SHP77 treated with DMSO at 0.1 percent for 48 hours (cell line): ENCODE measurements around the gene PDP2.

Experiments used
- DNase-seq: peaks from one replicate; lab custom pipeline; 2025; lab: John Stamatoyannopoulos, UW

PDP2 gene

DNA sequence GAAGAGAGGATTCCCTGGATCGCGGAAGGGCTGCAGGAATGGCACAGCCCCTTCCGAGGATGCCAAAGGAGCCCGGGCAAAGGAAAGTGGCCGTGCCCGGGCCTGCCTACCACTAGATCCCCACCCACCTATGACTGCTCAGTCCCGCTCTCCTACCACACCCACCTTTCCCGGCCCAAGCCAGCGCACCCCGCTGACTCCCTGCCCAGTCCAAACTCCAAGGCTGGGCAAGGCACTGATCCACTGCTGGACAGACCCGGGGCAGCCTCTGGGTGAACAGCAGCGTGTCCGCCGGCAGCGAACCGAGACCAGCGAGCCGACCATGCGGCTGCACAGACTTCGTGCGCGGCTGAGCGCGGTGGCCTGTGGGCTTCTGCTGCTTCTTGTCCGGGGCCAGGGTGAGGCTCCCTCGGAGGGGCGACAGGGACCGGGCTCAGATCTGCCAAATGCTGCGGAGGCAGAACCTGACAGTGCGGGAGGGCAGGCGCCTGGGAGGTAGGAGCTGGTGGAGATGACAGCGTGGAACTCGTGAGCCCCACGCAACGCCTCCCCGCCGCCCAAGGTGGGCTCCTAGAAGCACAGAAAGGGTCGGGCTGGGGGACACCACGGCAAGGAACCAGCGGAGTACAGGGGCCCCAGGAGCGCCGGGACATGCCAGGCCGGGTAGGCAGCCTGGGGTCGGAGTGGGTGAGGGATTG, 55.1 kb downstream of the PDP2 start, which contains the start of gene CES2:
TSS of gene CES2 (plus strand) at position 203 of the 698 bp plus-strand sequence. CDS start at position 323, 120 bp downstream.
- no peak for DNase-seq

DNA sequence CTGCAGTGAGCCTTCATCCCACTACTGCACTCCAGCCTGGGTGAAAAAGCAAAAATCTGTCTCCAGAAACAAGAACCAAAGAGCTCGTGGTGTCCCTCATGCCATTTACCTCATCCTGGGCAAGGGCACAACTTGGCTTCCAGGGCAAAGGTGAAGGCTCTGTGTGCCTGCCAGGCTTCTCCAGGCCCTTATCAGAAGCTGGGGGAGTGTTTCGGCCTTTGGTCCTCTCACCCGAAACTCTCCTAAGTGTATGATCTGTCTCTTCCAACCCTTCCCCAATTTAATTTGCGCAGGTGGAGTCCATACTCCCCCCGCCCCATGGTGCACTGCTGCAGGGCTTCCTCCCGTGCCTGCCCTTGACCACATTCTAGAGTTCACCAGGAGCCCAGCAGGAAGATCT, 56.1 kb downstream of the PDP2 start:
- DNase-seq = no peak

DNA sequence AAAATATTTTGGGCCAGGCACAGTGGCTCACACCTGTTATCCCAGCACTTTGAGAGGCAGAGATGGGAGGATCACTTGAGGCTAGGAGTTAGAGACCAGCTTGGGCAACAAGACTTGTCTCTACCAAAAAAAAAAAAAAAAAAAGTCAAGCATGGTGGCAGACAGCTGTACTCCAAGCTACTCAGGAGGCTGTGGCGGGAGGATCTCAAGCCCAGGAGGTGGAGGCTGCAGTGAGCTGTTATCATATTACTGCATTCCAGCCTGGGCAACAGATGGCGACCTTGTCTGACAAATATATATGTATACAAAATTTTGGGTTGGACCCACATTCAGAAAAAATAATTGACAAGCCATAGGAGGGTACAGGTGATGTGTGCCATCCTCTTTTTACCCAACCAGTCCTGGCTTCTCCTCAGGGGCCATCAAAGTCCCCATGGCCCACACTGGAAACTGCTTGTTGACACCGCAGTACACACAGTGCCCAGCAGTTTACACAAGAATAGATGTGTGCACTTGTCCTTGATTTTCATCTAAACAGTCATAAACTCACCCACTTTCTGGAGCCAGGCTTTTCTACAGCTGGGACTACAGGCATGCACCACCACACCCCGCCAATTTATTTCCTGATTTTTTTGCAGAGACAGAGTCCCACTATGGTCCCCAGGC, 56.7 kb downstream of the PDP2 start:
- DNase-seq = no peak

DNA sequence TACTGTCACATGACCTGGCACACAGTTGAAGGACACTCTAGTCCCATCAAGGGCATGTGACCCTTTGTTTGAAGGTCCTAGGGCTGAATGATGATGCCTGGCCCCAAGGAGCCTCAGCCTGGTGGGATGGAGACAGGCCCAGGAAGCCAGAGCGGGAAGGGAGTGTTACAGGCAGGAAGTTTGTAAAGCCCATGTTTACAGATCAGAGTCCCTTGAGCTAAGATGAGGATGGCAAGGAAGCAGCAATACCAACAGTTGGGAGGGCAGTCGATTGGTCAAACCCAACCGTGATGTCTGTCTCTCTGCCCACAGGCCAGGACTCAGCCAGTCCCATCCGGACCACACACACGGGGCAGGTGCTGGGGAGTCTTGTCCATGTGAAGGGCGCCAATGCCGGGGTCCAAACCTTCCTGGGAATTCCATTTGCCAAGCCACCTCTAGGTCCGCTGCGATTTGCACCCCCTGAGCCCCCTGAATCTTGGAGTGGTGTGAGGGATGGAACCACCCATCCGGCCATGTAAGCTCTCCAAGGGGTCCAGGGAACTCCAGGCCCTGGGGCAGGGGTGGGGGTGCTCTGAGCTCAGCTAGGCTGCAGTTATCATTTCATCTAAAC, 57.5 kb downstream of the PDP2 start:
- no peak for DNase-seq

DNA sequence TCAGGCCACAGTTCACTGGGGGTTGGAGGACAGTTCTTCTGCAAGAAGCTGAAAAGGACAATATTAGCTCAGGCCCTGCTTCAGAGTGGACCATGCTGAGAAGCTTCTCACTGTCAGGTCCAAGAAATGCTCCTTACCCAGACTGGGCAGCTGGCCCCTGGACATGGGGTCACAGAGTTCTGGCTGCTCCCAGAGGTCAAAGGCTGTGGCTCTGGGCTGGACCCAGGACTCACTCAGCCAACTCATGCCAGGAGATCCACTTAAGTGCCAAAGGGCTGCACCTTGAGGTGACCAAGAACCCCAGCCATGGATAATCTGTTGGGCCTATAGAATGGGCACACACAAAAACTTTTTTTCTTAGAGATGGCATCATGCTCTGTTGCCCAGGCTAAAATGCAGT, 59.1 kb downstream of the PDP2 start:
- DNase-seq = no peak

DNA sequence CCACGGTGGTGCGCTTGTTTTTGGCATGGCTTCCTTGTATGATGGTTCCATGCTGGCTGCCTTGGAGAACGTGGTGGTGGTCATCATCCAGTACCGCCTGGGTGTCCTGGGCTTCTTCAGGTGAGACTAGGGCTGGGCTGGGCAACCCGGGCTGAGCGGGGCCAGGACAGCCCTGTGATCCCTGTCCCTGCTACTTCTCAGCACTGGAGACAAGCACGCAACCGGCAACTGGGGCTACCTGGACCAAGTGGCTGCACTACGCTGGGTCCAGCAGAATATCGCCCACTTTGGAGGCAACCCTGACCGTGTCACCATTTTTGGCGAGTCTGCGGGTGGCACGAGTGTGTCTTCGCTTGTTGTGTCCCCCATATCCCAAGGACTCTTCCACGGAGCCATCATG, 59.9 kb downstream of the PDP2 start:
- DNase-seq = no peak
